ENCODE results near the gene ARHGEF12.
"Not testable (repeated sequence)": the region's sequence is repeated elsewhere in the genome, so short reads cannot be mapped to it uniquely, and the experiment has no call there.

ARHGEF12 gene

GRCh38 chr11:120503529-120503928 is 167.3 kb downstream of the ARHGEF12 start:
- peaks cover 58 to 65% of the 10 kb centered on the region in 2 donors for H3K27me3 Mint-ChIP-seq
- H3K27ac Mint-ChIP-seq; ATAC-seq (replicated peaks); H3K9me3 Mint-ChIP-seq; H3K36me3 Mint-ChIP-seq; H3K4me1 Mint-ChIP-seq; DNase-seq; H3K4me3 Mint-ChIP-seq: not testable (repeated sequence)

- ATAC-seq (replicated peaks) (no peak), DNase-seq (no peak)
- H3K27me3 Mint-ChIP-seq: peaks cover 70 to 72% of the 10 kb centered on the region in 2 donors
- no peak overlapping the region for H3K27ac Mint-ChIP-seq
- no peaks in the 10 kb centered on the region for H3K36me3 Mint-ChIP-seq
- H3K4me1 Mint-ChIP-seq: peaks cover 1 to 7% of the 10 kb centered on the region in 2 donors
- H3K9me3 Mint-ChIP-seq: no peaks in the 10 kb centered on the region
- H3K4me3 Mint-ChIP-seq: no peak overlapping the region
These were observed 169.7 kb downstream of the ARHGEF12 start for GRCh38 chr11:120505801-120506425.

GRCh38 chr11:120509346-120510053 is 173.3 kb downstream of the ARHGEF12 start:
- Mint-ChIP-seq H3K27me3 (peaks cover 71 to 73% of the 10 kb centered on the region in 2 donors), H3K9me3 (no peaks in the 10 kb centered on the region), H3K27ac (no peak overlapping the region), H3K4me1 (peaks cover 2 to 9% of the 10 kb centered on the region in 2 donors), H3K4me3 (no peak overlapping the region), H3K36me3 (no peaks in the 10 kb centered on the region)
- no peak for ATAC-seq (replicated peaks)
- no peak for DNase-seq

- Mint-ChIP-seq H3K4me3 (no peak overlapping the region), H3K27me3 (peaks cover 77 to 83% of the 10 kb centered on the region in 2 donors), H3K36me3 (no peaks in the 10 kb centered on the region), H3K9me3 (no peaks in the 10 kb centered on the region), H3K27ac (no peak overlapping the region), H3K4me1 (peaks cover 2 to 9% of the 10 kb centered on the region in 2 donors)
- DNase-seq (no peak), ATAC-seq (replicated peaks) (peak; percentile 2 to 5)
These were observed 174.3 kb downstream of the ARHGEF12 start for GRCh38 chr11:120510406-120511115.

DNA sequence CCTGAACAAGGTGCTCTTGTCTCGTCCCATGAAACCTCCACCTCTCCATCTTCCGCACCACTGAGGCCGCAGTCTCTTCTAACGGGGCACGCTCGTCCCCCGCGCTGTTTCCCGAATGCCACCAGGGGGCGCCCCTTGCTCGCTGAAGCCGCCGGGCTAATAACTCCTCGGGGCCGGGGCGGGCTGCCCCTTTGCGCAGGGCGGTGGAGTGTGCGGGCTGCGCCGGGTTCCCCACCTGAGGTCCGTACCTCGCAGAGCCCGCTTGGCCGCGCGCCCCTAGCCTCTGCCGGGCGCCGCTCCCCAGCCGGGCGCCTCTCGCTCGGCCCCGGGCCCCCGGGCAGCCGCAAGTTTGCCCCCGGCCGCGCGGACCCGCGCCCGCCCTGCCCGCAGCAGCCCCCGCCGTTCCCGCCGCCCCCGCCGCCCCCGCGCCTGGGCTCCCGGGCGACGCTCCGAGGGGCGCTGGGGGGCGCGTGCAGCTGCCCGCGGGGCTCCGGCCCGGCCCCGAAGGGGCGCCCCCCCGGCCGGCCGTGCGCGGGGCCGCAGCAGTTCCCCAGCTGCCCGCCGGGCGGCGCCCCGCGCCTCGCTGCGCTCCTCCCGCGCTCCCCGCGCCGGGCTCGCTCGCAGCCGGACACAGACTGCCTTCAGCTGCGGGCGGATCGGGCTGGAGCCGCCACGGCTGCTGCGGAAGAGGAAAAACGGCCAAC is 175.1 kb downstream of the ARHGEF12 start, which contains the start of gene GRIK4:
Gene GRIK4, plus strand, starts transcription at position 633 of the 704 bp plus-strand sequence. CDS start 148,571 bp downstream, outside the sequence.
- Mint-ChIP-seq H3K4me1 (peaks cover 3 to 9% of the 10 kb centered on the region in 2 donors), H3K4me3 (peak within 1 kb of the TSS; percentile 55 to 62), H3K9me3 (no peaks in the 10 kb centered on the region), H3K36me3 (no peaks in the 10 kb centered on the region), H3K27ac (no peak within 1 kb of the TSS), H3K27me3 (peaks cover 79 to 90% of the 10 kb centered on the region in 2 donors)
- ATAC-seq (replicated peaks) (peak; percentile 94 to 95), DNase-seq (peak; percentile 76)

DNA sequence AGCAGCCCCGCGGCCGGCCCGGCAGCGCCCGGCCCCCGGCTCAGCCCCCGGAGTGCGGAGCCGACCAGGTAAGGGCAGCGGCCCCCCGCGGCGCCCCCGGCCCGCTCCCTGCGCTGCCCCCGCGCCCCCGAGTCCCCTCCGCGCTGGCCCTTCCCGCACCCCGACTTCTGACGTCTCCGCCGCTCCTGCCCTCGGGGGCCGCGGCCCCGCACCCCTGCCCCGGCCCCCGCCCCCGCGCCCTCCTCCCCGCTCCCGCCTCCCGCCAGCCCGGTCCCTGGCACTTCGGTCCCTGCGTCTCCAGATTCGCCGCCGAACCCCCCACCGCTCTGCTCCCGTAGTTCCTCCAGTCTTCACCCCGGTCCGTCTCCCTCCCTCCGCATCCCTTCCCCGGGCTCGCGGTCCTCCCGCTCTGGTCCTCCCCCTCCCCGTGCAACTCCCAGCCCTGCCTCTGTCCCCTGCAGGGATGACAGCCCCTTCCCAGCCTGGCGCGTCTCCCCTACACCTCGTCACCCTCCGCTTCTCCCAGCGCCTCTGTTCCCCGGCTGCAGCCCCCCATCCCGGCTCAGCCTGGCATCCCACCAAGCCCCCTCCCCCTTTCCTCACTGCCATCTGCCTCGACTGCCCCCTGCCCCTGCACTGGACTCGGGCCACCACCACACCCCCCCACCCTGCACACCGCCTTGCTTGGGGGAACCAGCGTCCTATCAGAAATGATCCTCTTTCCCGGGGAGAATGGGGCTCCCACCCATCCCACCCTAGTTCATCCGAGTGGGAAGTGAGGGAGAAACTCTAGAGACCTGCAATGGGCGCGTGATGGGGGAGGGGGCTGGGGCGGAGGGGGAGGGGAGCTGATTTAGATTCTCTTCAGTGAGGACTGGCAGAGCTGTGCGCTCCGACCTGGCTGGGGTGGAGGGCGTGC is 175.9 kb downstream of the ARHGEF12 start:
- Mint-ChIP-seq H3K4me3 (peak overlapping the region; percentile 55 to 62), H3K27me3 (peaks cover 76 to 87% of the 10 kb centered on the region in 2 donors), H3K9me3 (no peaks in the 10 kb centered on the region), H3K36me3 (no peaks in the 10 kb centered on the region), H3K4me1 (peaks cover 5 to 9% of the 10 kb centered on the region in 2 donors), H3K27ac (no peak overlapping the region)
- ATAC-seq (replicated peaks) (no peak), DNase-seq (no peak)

- no peaks in the 10 kb centered on the region for H3K36me3 Mint-ChIP-seq
- no peaks in the 10 kb centered on the region for H3K9me3 Mint-ChIP-seq
- H3K4me1 Mint-ChIP-seq: peaks cover 5 to 9% of the 10 kb centered on the region in 2 donors
- DNase-seq (no peak), ATAC-seq (replicated peaks) (no peak)
- H3K27ac Mint-ChIP-seq: no peak overlapping the region
- H3K27me3 Mint-ChIP-seq: peaks cover 77 to 87% of the 10 kb centered on the region in 2 donors
- peak overlapping the region; percentile 36 to 50 for H3K4me3 Mint-ChIP-seq
These were observed 176.7 kb downstream of the ARHGEF12 start for GRCh38 chr11:120512739-120513435.

- Mint-ChIP-seq H3K9me3 (no peaks in the 10 kb centered on the region), H3K27me3 (peaks cover 69 to 80% of the 10 kb centered on the region in 2 donors), H3K4me3 (no peak overlapping the region), H3K4me1 (peaks cover 5 to 9% of the 10 kb centered on the region in 2 donors), H3K36me3 (no peaks in the 10 kb centered on the region), H3K27ac (no peak overlapping the region)
- DNase-seq (no peak), ATAC-seq (replicated peaks) (no peak)
These were observed 177.5 kb downstream of the ARHGEF12 start for GRCh38 chr11:120513436-120514315.

DNA sequence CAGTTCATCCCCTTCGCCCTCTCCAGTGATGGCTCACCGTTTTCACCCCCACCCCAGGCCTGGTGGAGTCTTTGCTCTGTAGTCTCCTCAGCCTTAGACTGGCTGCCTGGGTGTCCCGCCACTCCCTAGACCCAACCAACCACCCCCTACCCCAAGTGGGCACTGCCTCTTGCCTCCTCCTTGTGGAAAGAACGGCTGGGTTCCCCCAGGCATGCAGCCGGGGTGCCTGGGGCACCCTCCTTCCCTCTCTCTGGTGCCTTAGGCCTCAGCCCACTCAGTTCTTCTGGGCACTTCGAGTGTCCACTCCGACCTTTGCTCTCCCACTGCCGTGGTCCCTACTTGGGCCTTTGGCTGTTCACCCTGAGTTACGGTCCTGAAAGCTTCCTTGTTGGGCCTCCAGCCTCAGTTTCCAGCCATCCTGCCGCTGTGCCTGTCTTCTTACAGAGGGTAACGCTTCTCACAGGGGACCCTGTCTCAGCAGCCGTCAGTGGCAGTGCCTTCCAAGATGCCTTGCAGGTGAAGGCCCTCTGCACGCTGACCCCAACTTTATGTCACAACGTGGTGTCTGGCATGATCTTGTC is 178.4 kb downstream of the ARHGEF12 start:
- Mint-ChIP-seq H3K36me3 (no peaks in the 10 kb centered on the region), H3K4me1 (peaks cover 5 to 9% of the 10 kb centered on the region in 2 donors), H3K27me3 (peaks cover 60 to 70% of the 10 kb centered on the region in 2 donors), H3K4me3 (no peak overlapping the region), H3K27ac (no peak overlapping the region), H3K9me3 (no peaks in the 10 kb centered on the region)
- DNase-seq: no peak
- no peak for ATAC-seq (replicated peaks)

DNA sequence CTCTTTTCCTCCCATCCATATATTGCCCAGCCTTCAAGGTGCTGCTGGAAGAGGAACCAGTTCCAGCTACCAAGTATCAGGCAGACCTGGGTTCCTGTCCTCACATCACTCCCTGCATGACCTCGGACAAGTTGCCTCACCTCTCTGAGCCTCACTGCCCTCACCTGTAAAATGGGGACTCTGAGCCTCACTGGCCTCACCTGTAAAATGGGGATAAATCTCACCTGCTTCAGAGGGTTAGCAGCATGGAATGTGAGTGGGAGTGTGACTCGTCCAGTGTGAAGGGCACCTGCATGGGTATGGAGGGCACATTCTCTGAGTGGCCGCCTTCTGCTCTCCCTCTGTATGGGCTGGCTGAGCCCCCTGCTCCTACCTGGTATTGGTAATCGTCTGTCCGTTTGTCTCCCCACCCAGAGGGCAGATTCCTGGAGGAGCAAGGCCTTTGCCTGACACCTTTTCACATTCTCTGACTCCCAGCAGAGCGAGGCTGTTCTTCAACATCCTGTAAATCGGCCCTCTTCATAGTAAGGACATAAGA is 179.0 kb downstream of the ARHGEF12 start:
- Mint-ChIP-seq H3K36me3 (no peaks in the 10 kb centered on the region), H3K4me3 (no peak overlapping the region), H3K9me3 (no peaks in the 10 kb centered on the region), H3K4me1 (peaks cover 5 to 9% of the 10 kb centered on the region in 2 donors), H3K27ac (no peak overlapping the region), H3K27me3 (peaks cover 59 to 70% of the 10 kb centered on the region in 2 donors)
- ATAC-seq (replicated peaks): no peak
- no peak for DNase-seq

DNA sequence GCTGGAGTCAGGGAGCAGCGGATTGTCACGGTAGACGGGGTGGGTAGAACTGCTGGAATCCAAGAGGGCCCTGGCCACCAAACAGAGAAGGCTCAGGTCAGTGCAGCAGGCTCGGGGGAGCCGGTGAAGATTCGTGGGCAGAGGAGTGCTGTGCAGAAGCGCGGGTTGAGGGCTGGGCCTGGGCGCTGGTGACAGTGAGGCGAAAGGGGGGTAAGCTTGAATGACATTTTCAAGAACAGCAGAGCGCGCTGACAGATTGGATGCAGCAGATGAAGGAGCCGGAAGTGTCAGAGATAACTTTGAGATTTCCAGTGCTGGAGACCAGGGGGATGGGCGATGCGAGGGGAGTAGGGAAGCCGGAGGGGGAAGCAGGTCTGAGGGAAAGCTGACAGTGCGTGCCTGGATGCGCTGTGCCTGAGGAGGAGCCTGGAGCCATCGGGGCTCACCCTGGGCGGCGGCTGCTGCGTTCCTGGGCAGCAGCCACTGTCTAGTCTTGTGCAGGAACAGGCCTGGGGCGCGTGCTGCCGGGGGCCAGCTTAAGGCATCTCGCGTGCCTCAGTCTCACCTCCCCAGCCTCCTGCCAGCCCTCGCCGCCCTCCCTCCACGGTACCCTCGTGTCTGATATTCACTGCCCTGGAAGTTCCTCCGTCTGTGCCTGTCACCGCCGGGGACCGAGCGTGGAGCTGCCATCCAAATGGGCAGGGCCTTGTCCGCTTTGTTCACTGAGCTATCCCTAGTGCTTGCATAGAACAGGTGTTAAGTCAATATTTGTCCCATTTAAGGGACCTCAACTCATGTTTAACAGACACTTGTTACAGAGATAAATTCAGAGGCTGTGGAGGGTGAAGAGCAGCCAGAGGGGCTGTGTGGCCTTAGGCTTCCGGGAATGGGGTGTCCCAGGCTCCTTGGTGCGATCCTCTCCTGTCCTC is 180.5 kb downstream of the ARHGEF12 start:
- Mint-ChIP-seq H3K27ac (no peak overlapping the region), H3K36me3 (no peaks in the 10 kb centered on the region)

More for the DNA sequence above, 180.5 kb downstream of the ARHGEF12 start:
- H3K4me3 Mint-ChIP-seq: no peak overlapping the region
- peaks cover 52 to 65% of the 10 kb centered on the region in 2 donors for H3K27me3 Mint-ChIP-seq
- H3K4me1 Mint-ChIP-seq: peaks cover 0 to 3% of the 10 kb centered on the region in 2 donors
- no peak for ATAC-seq (replicated peaks)
- no peaks in the 10 kb centered on the region for H3K9me3 Mint-ChIP-seq
- DNase-seq: no peak
